ENCODE data around the gene INSM2. TPM values are rescaled to one million over a fixed set of nuclear protein-coding genes. Genes with fewer than 3 reads are reported as not detected.

The INSM2 gene
- total and polyA plus RNA-seq, 10 of the 15 experiments (the other 5 are each of a cell fraction or from before 2014, with no cell fraction given), result 0.06 TPM; not detected in 9

DNA sequence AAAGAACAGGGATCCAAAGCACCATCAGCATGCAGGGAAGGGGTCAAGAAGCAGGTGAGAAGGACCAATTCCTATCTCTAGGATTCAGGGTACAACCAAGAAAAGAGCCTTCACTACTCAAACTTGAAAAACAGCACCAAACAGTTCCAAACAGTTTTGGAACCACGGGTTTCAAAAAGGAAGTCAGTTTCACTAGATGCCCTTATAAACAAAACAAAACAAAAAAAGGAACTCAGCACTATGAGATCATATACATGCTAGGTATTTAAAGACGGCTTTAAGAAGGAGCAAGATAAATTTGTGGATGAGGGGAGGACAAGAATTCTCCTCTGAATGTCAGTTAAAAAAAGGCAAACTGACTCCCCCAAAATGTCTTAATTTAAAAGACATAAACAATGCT lies 6.0 kb downstream of the INSM2 start:
- FAIRE-seq, result peak; percentile 73

More for the DNA sequence above, 6.0 kb downstream of the INSM2 start:
- TF ChIP-seq PML (IDR thresholded peaks at IDR 0.05; ENCODE audit: low read length), result no peak
- no peak for TF ChIP-seq SRF (IDR thresholded peaks at IDR 0.05; ENCODE audit: low read depth in 2 of 2, low read length in 2 of 2)
- TF ChIP-seq, protein P1, sequence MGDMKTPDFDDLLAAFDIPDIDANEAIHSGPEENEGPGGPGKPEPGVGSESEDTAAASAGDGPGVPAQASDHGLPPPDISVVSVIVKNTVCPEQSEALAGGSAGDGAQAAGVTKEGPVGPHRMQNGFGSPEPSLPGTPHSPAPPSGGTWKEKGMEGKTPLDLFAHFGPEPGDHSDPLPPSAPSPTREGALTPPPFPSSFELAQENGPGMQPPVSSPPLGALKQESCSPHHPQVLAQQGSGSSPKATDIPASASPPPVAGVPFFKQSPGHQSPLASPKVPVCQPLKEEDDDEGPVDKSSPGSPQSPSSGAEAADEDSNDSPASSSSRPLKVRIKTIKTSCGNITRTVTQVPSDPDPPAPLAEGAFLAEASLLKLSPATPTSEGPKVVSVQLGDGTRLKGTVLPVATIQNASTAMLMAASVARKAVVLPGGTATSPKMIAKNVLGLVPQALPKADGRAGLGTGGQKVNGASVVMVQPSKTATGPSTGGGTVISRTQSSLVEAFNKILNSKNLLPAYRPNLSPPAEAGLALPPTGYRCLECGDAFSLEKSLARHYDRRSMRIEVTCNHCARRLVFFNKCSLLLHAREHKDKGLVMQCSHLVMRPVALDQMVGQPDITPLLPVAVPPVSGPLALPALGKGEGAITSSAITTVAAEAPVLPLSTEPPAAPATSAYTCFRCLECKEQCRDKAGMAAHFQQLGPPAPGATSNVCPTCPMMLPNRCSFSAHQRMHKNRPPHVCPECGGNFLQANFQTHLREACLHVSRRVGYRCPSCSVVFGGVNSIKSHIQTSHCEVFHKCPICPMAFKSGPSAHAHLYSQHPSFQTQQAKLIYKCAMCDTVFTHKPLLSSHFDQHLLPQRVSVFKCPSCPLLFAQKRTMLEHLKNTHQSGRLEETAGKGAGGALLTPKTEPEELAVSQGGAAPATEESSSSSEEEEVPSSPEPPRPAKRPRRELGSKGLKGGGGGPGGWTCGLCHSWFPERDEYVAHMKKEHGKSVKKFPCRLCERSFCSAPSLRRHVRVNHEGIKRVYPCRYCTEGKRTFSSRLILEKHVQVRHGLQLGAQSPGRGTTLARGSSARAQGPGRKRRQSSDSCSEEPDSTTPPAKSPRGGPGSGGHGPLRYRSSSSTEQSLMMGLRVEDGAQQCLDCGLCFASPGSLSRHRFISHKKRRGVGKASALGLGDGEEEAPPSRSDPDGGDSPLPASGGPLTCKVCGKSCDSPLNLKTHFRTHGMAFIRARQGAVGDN (IDR thresholded peaks at IDR 0.05), result no peak
- TF ChIP-seq, protein P2, sequence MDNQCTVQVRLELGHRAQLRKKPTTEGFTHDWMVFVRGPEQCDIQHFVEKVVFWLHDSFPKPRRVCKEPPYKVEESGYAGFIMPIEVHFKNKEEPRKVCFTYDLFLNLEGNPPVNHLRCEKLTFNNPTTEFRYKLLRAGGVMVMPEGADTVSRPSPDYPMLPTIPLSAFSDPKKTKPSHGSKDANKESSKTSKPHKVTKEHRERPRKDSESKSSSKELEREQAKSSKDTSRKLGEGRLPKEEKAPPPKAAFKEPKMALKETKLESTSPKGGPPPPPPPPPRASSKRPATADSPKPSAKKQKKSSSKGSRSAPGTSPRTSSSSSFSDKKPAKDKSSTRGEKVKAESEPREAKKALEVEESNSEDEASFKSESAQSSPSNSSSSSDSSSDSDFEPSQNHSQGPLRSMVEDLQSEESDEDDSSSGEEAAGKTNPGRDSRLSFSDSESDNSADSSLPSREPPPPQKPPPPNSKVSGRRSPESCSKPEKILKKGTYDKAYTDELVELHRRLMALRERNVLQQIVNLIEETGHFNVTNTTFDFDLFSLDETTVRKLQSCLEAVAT (IDR thresholded peaks at IDR 0.05), result no peak
- TF ChIP-seq, protein P3, sequence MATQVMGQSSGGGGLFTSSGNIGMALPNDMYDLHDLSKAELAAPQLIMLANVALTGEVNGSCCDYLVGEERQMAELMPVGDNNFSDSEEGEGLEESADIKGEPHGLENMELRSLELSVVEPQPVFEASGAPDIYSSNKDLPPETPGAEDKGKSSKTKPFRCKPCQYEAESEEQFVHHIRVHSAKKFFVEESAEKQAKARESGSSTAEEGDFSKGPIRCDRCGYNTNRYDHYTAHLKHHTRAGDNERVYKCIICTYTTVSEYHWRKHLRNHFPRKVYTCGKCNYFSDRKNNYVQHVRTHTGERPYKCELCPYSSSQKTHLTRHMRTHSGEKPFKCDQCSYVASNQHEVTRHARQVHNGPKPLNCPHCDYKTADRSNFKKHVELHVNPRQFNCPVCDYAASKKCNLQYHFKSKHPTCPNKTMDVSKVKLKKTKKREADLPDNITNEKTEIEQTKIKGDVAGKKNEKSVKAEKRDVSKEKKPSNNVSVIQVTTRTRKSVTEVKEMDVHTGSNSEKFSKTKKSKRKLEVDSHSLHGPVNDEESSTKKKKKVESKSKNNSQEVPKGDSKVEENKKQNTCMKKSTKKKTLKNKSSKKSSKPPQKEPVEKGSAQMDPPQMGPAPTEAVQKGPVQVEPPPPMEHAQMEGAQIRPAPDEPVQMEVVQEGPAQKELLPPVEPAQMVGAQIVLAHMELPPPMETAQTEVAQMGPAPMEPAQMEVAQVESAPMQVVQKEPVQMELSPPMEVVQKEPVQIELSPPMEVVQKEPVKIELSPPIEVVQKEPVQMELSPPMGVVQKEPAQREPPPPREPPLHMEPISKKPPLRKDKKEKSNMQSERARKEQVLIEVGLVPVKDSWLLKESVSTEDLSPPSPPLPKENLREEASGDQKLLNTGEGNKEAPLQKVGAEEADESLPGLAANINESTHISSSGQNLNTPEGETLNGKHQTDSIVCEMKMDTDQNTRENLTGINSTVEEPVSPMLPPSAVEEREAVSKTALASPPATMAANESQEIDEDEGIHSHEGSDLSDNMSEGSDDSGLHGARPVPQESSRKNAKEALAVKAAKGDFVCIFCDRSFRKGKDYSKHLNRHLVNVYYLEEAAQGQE (IDR thresholded peaks at IDR 0.05; ENCODE audit: low read depth, low read length), result no peak
- no peak for TF ChIP-seq GABPA (IDR thresholded peaks at IDR 0.05; ENCODE audit: low read depth)
- no peak overlapping the region for H3K4me2 ChIP-seq (ENCODE audit: control insufficient read depth, insufficient read depth)
- H3K9me3 ChIP-seq (replicated peaks; ENCODE audit: control insufficient read depth, insufficient read depth, low read length), result no peaks in the 10 kb centered on the region
- no peak overlapping the region for H3K4me3 ChIP-seq
- no peak for DNase-seq (ENCODE audit: low read depth, low spot score)
- CTCF ChIA-PET, result no interaction called here
- no peak overlapping the region for H2AFZ ChIP-seq (ENCODE audit: control insufficient read depth, low read depth, low read length)
- no peak overlapping the region for H3K27ac ChIP-seq (ENCODE audit: control insufficient read depth, insufficient read depth)
- in situ Hi-C loops (cut with MboI) (no loop called here), intact Hi-C loops (cut with micrococcal nuclease; ENCODE audit: unreplicated experiment) (loop anchor here (10.0 kb wide), 1 partner anchor 145 kb away; no protein-coding TSS in a partner anchor)
- no TSS peak for BruUV-seq (replicated peaks)
- H3K79me2 ChIP-seq (ENCODE audit: control insufficient read depth, insufficient read depth, low read length), result no peaks in the 10 kb centered on the region
- no peaks in the 10 kb centered on the region for H4K20me1 ChIP-seq (ENCODE audit: control insufficient read depth, insufficient read depth)
- WGBS (ENCODE audit: insufficient coverage, insufficient replicate concordance, low lambda C conversion rate, missing lambda C conversion rate), result 26% methylated on average over 2 of the region's 2 CpGs
- no peaks in the 10 kb centered on the region for H3K36me3 ChIP-seq (ENCODE audit: control insufficient read depth in 2 of 2, insufficient read depth in 2 of 2, low read length in 1 of 2)
- POLR2A ChIA-PET, result no interaction called here
- H3K9ac ChIP-seq (ENCODE audit: control insufficient read depth, insufficient read depth, low read length), result no peak overlapping the region
- peak; percentile 59 for ATAC-seq
- peaks cover 7% of the 10 kb centered on the region; the same call in 1 of the 2 replicates for H3K4me1 ChIP-seq (ENCODE audit: control insufficient read depth, insufficient read depth, low read length)
- RAD21 ChIA-PET (ENCODE audit: unreplicated experiment), result no interaction called here
- H3K27me3 ChIP-seq (replicated peaks in 1 of 2; ENCODE audit: control insufficient read depth in 2 of 2, insufficient read depth in 2 of 2, low read length in 1 of 2), result peaks cover 4 to 8% of the 10 kb centered on the region in 2 experiments; a peak in 2 of 4 replicates
- SMC1A ChIA-PET (ENCODE audit: uncharacterized antibody, unreplicated experiment), result no interaction called here

Data from GM12878 (cell line).